Endothelial cell of umbilical vein (primary cell): Measurements from ENCODE around the gene CEACAM21. TPM values are rescaled to one million over a fixed set of nuclear protein-coding genes. Genes with fewer than 3 reads are reported as not detected.

Source experiments
- BruUV-seq: library from RNA; stranded (reverse); fragments of 400-500 nt; replicated peaks from 2 replicates; lab custom pipeline; 2021; lab: Mats Ljungman, UMichigan
- CTCF ChIA-PET: fragments of 300-600, 350-600 bp; sonication (Branson Sonifier 250); formaldehyde crosslinking; loops from one replicate; lab custom pipeline; 2021; ENCODE audit warnings: antibody characterized with exemption, inconsistent platforms; lab: Charles Lee
- POLR2A ChIA-PET: fragments of 300-600, 350-600 bp; sonication (Branson Sonifier 250); formaldehyde crosslinking; loops from one replicate; lab custom pipeline; 2021; ENCODE audit warnings: antibody characterized with exemption, inconsistent platforms; lab: Charles Lee
- DNase-seq: peaks from one replicate; pipeline ENCODE4 v3.0.0-alpha.2; 2011; ENCODE audit warnings: low read depth, low spot score
- FAIRE-seq: peaks from 2 replicates; lab custom pipeline; 2011; peaks lifted over from hg19 to GRCh38; lab: Jason Lieb, UNC
- H2AFZ ChIP-seq: 2 replicates; pipeline ENCODE4 v1.6.0; 2012; ENCODE audit warnings: low read depth, low read length, control low read depth, inconsistent platforms
- H3K27ac ChIP-seq: 2 replicates; pipeline ENCODE4 v1.5.1; 2011; ENCODE audit warnings: low read depth, mild to moderate bottlenecking, control low read depth, low read length, moderate library complexity; ENCODE audit not compliant: insufficient read depth
- H3K27me3 ChIP-seq, 2 experiments: 2 replicates each; pipeline versions ENCODE4 v1.6.0 to v1.6.1; 2011; ENCODE audit warnings: low read length in 2 of 2, mixed read lengths in 1 of 2; ENCODE audit not compliant: control insufficient read depth in 2 of 2, insufficient read depth in 2 of 2
- H3K36me3 ChIP-seq, 2 experiments: 2 replicates in 1 of 2; 3 replicates in 1 of 2; pipeline ENCODE4 v1.5.1; 2011; ENCODE audit warnings: low read length in 2 of 2, mild to moderate bottlenecking in 1 of 2, moderate library complexity in 1 of 2; ENCODE audit not compliant: control insufficient read depth in 2 of 2, insufficient read depth in 2 of 2; ENCODE audit errors: extremely low read depth in 1 of 2
- H3K4me1 ChIP-seq: 3 replicates; pipeline ENCODE4 v1.5.1; 2011; ENCODE audit warnings: mild to moderate bottlenecking, low read length; ENCODE audit not compliant: control insufficient read depth, insufficient read depth; ENCODE audit errors: extremely low read depth
- H3K4me2 ChIP-seq: 2 replicates; pipeline ENCODE4 v1.6.1; 2011; ENCODE audit warnings: low read length, control low read depth, mixed read lengths; ENCODE audit not compliant: insufficient read depth
- H3K4me3 ChIP-seq, 3 experiments: fragments of 200-600 bp in 1 of 3; sonication (generic), shearing (Covaris generic) in 1 of 3; replicated peaks in 1 of 3; 2 replicates each; pipeline ENCODE4 v1.5.1; 2011 to 2016; ENCODE audit warnings: control low read depth in 3 of 3, low read length in 3 of 3, mild to moderate bottlenecking in 2 of 3, inconsistent platforms in 1 of 3, low read depth in 1 of 3, moderate library complexity in 1 of 3; ENCODE audit not compliant: insufficient read depth in 1 of 3
- H3K79me2 ChIP-seq: 2 replicates; pipeline ENCODE4 v1.6.0; 2012; ENCODE audit warnings: low read length, inconsistent platforms; ENCODE audit not compliant: control insufficient read depth, insufficient read depth
- H3K9ac ChIP-seq: replicated peaks from 2 replicates; pipeline ENCODE3; 2011; ENCODE audit warnings: low read length, control low read depth; ENCODE audit not compliant: insufficient read depth; ENCODE audit errors: extremely low read depth
- H3K9me1 ChIP-seq: replicated peaks from 3 replicates; pipeline ENCODE4 v1.6.0; 2011; ENCODE audit warnings: mild to moderate bottlenecking, low read length; ENCODE audit not compliant: control insufficient read depth, insufficient read depth; ENCODE audit errors: extremely low read depth
- H3K9me3 ChIP-seq: replicated peaks from 2 replicates; pipeline ENCODE4 v1.5.1; 2012; ENCODE audit warnings: low read length, inconsistent platforms; ENCODE audit not compliant: control insufficient read depth, insufficient read depth
- H4K20me1 ChIP-seq: replicated peaks from 2 replicates; pipeline ENCODE3; 2011; ENCODE audit warnings: mild to moderate bottlenecking, low read length; ENCODE audit not compliant: control insufficient read depth, insufficient read depth; ENCODE audit errors: extremely low read depth
- CTCF ChIP-seq, 2 donors: IDR thresholded peaks; 1 replicate in 1 of 2; 2 replicates in 1 of 2; pipeline ENCODE4 v1.5.1; 2011; ENCODE audit warnings: low read length in 2 of 2, mild to moderate bottlenecking in 2 of 2, moderate library complexity in 2 of 2, control low read depth in 1 of 2, inconsistent platforms in 1 of 2, low read depth in 1 of 2; ENCODE audit not compliant: insufficient read depth in 1 of 2; ENCODE audit errors: extremely low read depth in 1 of 2
- FOS ChIP-seq: IDR thresholded peaks from 2 replicates; pipeline ENCODE4 v1.6.1; 2011; ENCODE audit warnings: mild to moderate bottlenecking, low read length, moderate library complexity, borderline replicate concordance; ENCODE audit not compliant: insufficient read depth
- JUN ChIP-seq: IDR thresholded peaks from 2 replicates; pipeline ENCODE4 v1.6.1; 2011; ENCODE audit warnings: borderline replicate concordance, low read depth; ENCODE audit not compliant: insufficient read length, insufficient read depth
- MYC ChIP-seq: IDR thresholded peaks from one replicate; pipeline ENCODE4 v1.6.1; 2011; ENCODE audit warnings: mild to moderate bottlenecking, low read depth, low read length
- dilution Hi-C: fragments of 300-500 bp; cut with MboI; formaldehyde crosslinking; loops from one replicate; pipeline ENCODE4 v1.15.0; 2019; ENCODE audit warnings: low sequenced_read_pairs; ENCODE audit not compliant: extremely low pct_ligation_motif_present
- intact Hi-C: fragments of 100-400 bp; cut with micrococcal nuclease; formaldehyde crosslinking; loops from one replicate; pipeline ENCODE4 v1.10.0; 2022
- polyA plus RNA-seq, 4 experiments: library from polyadenylated mRNA; depleted of rRNA in 3 of 4; stranded (reverse) in 3 of 4; unstranded in 1 of 4; fragments of >200 nt; gene quantifications; 2 replicates each; pipeline versions ENCODE4 v1.2.1 to v1.2.3, GENCODE V29; 2011 to 2012; ENCODE audit warnings: missing spikeins in 1 of 4
- total RNA-seq: library from RNA; stranded (reverse); gene quantifications from 2 replicates; pipeline ENCODE4 v1.2.3, GENCODE V29; 2021

Gene CEACAM21
- total and polyA plus RNA-seq, 2 donors (not counting 3 experiments of a cell fraction or from before 2014, with no cell fraction given), result 0.81 to 1.7 TPM

- no peaks in the 10 kb centered on the region for H4K20me1 ChIP-seq
- no TSS peak for BruUV-seq
- ChIA-PET POLR2A (no interaction called here), CTCF (interaction anchor here (1.1 to 17.6 kb wide), 5 partner anchors 22 to 117 kb away, joined by 3 to 343 read pairs (median 5); no protein-coding TSS in a partner anchor)
- no peak overlapping the region for H3K9ac ChIP-seq
- FAIRE-seq (no peak), DNase-seq (no peak)
- peaks cover 3% of the 10 kb centered on the region for H3K4me1 ChIP-seq
- no peak overlapping the region for H3K4me2 ChIP-seq
- H3K9me3 ChIP-seq, result no peaks in the 10 kb centered on the region
- no peaks in the 10 kb centered on the region for H3K9me1 ChIP-seq
- peaks cover 25 to 54% of the 10 kb centered on the region in 2 experiments for H3K27me3 ChIP-seq
- H3K4me3 ChIP-seq, result no peak overlapping the region
- H3K27ac ChIP-seq, result no peak overlapping the region
- no peak overlapping the region for H2AFZ ChIP-seq
- intact Hi-C loops, result no loop called here
- no peak for TF ChIP-seq CTCF (IDR thresholded peaks at IDR 0.05; ENCODE audit: extremely low read depth in 1 of 2, insufficient read depth in 1 of 2, low read depth in 1 of 2, low read length in 2 of 2)
- no peak for TF ChIP-seq JUN
- H3K79me2 ChIP-seq, result no peaks in the 10 kb centered on the region
- dilution Hi-C loops, result no loop called here
- no peaks in the 10 kb centered on the region for H3K36me3 ChIP-seq
These were observed 10.0 kb upstream of the CEACAM21 start for GRCh38 chr19:41566001-41566400.

GRCh38 chr19:41569481-41570150 lies 6.3 kb upstream of the CEACAM21 start:
- BruUV-seq, result no TSS peak
- no peak for DNase-seq
- H3K9ac ChIP-seq, result no peak overlapping the region
- H3K4me1 ChIP-seq, result no peaks in the 10 kb centered on the region
- CTCF ChIA-PET, result interaction anchor here (1.0 to 17.6 kb wide), 17 partner anchors 15 to 248 kb away, joined by 3 to 343 read pairs (median 10); partner anchors contain the start of gene DMAC2
- H4K20me1 ChIP-seq, result no peaks in the 10 kb centered on the region
- H3K4me2 ChIP-seq, result no peak overlapping the region
- H3K79me2 ChIP-seq, result no peaks in the 10 kb centered on the region
- dilution Hi-C loops, result no loop called here
- no peak overlapping the region for H3K27ac ChIP-seq
- intact Hi-C loops, result loop anchor here (1.0 to 5.0 kb wide), 6 partner anchors 26 to 262 kb away; no protein-coding TSS in a partner anchor
- no peak for TF ChIP-seq MYC
- no peak for TF ChIP-seq FOS
- no peaks in the 10 kb centered on the region for H3K36me3 ChIP-seq
- no peak for FAIRE-seq
- no peak overlapping the region for H3K4me3 ChIP-seq
- H3K9me1 ChIP-seq, result no peaks in the 10 kb centered on the region
- POLR2A ChIA-PET, result no interaction called here
- H2AFZ ChIP-seq, result no peak overlapping the region
- no peaks in the 10 kb centered on the region for H3K9me3 ChIP-seq
- peaks cover 18 to 47% of the 10 kb centered on the region in 2 experiments for H3K27me3 ChIP-seq
